ENCODE results near the gene H3-3A.

DNA sequence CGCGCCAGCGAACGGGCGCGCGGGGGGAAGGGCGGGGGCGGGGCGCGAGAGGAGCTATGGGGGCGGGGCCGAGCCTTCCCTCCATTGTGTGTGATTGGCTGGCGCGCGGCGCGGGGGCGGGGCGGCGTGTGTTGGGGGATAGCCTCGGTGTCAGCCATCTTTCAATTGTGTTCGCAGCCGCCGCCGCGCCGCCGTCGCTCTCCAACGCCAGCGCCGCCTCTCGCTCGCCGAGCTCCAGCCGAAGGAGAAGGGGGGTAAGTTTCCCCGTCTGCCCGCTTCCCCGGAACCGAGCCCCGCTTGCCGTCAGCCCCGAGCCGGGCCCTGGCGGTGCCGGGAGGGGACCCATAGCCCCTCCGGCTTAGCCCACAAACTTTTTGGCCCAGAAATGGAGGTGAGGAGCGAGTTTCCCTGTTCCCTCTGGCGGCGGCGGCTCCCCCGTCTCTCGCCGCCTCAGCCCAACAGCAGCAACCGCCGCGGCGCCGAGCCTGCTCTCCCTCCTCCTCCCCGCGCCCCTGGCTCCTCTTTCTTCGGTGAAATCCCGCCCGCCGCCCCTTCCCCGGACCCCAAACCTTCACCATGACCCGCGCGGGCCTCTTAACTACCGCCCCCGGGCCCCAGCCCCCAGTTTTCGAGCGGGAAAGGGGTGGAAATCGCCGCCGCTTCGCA lies at the start of gene H3-3A:
- TF ChIP-seq, protein P1, sequence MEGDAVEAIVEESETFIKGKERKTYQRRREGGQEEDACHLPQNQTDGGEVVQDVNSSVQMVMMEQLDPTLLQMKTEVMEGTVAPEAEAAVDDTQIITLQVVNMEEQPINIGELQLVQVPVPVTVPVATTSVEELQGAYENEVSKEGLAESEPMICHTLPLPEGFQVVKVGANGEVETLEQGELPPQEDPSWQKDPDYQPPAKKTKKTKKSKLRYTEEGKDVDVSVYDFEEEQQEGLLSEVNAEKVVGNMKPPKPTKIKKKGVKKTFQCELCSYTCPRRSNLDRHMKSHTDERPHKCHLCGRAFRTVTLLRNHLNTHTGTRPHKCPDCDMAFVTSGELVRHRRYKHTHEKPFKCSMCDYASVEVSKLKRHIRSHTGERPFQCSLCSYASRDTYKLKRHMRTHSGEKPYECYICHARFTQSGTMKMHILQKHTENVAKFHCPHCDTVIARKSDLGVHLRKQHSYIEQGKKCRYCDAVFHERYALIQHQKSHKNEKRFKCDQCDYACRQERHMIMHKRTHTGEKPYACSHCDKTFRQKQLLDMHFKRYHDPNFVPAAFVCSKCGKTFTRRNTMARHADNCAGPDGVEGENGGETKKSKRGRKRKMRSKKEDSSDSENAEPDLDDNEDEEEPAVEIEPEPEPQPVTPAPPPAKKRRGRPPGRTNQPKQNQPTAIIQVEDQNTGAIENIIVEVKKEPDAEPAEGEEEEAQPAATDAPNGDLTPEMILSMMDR (IDR thresholded peaks at IDR 0.05; ENCODE audit: low read depth, low read length) = no peak
- peak; percentile 80 for TF ChIP-seq POLR2A (IDR thresholded peaks at IDR 0.05; ENCODE audit: extremely low read depth, insufficient read length)
